ENCODE measurements around the gene PPHLN1.

The PPHLN1 gene

DNA sequence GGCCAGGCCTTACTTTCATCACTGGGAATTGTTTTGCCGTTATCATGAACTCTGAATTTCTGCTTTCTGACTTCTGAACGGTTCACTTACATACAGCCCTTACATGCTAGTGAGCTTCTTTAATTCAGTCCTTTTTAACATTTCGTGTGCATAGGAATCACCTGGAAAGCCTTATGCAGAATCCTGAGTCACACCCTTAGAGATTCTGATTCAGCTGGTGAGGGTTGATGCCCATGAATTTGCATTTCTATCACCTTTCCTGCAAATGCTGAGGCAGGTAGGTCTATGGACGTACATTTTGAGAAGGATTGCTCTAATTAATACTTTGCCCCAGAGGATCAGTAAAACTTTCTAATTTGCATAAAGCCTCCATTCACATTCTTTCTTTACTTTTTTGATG, 44.0 kb downstream of the PPHLN1 start:
- DNase-seq (ENCODE audit: low read depth), result no peak
- TF ChIP-seq, protein P1, sequence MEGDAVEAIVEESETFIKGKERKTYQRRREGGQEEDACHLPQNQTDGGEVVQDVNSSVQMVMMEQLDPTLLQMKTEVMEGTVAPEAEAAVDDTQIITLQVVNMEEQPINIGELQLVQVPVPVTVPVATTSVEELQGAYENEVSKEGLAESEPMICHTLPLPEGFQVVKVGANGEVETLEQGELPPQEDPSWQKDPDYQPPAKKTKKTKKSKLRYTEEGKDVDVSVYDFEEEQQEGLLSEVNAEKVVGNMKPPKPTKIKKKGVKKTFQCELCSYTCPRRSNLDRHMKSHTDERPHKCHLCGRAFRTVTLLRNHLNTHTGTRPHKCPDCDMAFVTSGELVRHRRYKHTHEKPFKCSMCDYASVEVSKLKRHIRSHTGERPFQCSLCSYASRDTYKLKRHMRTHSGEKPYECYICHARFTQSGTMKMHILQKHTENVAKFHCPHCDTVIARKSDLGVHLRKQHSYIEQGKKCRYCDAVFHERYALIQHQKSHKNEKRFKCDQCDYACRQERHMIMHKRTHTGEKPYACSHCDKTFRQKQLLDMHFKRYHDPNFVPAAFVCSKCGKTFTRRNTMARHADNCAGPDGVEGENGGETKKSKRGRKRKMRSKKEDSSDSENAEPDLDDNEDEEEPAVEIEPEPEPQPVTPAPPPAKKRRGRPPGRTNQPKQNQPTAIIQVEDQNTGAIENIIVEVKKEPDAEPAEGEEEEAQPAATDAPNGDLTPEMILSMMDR (conservative IDR thresholded peaks at IDR 0.05; ENCODE audit: low read depth, low read length), result no peak

DNA sequence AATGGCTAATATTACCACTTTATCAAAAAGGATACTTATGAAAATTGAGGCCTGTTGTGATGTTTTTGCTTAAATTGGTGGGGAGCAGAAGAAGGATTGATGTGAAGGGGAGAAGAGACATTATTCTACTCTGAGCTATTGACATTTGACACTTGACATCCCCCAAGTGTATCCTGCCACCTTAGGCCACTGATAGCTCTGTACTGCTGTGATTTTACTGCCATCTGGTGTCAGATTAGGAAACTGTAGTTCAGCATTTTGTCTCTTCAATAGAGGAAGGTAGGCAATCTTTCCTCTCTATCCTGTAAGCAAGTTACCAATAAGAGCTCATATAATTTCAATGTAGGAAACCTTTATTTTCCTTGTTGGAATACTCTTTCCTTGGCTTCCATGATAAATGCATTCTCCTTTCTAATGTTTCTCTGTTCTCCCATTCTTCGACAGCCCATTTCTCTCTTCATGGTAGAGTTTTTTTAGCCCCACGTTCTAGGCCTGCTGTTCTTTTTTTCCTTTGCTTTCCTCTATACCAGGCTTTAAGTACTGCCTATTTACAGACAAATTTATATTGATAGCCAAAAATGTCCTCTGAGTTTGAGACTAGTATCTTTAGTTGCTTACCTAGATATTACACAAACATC, 46.3 kb downstream of the PPHLN1 start:
- peak; percentile 62 for DNase-seq (ENCODE audit: low read depth)
- TF ChIP-seq, protein P1 (conservative IDR thresholded peaks at IDR 0.05; ENCODE audit: low read depth, low read length), result peak; percentile 78
- H3K4me3 ChIP-seq (ENCODE audit: low read depth, low read length), result no peak overlapping the region

More for the DNA sequence above, 44.0 kb downstream of the PPHLN1 start:
- H3K4me3 ChIP-seq (ENCODE audit: low read depth, low read length), result no peak overlapping the region

DNA sequence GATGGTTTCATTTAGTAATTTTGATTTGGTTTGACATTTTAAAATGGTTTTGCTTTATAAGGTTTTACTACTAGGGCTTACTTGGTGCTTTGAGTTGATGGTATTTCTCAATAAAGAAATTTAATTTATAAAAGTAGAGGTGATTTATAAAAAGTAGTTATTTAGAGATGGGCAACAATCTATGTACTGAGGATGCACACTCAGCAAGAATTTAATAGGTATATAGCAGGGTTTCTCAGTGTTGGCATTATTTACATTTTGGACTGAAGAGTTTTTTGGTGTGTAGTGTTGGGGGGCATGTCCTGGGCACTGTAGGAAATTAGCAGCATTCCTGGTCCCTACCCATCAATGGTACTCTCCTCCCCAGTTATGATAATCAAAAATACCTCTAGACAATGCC, 47.7 kb downstream of the PPHLN1 start:
- TF ChIP-seq, protein P1 (conservative IDR thresholded peaks at IDR 0.05; ENCODE audit: low read depth, low read length), result no peak
- no peak overlapping the region for H3K4me3 ChIP-seq (ENCODE audit: low read depth, low read length)
- DNase-seq (ENCODE audit: low read depth), result no peak

DNA sequence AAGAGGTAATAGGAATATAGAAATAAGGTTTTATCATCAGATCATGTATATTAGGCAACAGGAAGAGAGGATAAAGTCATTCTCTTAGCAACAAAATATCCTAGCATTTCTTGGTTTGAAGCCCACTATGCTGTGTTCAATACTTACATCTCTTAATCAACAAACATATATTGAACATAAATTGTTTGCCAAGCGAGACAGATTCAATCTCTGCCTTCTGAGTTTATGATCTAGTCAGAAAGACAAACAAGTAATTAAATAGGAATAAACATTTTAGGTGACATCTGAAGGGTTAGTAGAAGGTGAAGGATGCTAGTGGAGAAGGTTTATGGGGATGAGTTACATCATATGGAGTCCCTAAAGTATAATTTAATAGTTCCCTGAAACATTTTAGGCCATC, 54.8 kb downstream of the PPHLN1 start:
- TF ChIP-seq, protein P1 (conservative IDR thresholded peaks at IDR 0.05; ENCODE audit: low read depth, low read length), result no peak
- DNase-seq (ENCODE audit: low read depth), result no peak
- no peak overlapping the region for H3K4me3 ChIP-seq (ENCODE audit: low read depth, low read length)

DNA sequence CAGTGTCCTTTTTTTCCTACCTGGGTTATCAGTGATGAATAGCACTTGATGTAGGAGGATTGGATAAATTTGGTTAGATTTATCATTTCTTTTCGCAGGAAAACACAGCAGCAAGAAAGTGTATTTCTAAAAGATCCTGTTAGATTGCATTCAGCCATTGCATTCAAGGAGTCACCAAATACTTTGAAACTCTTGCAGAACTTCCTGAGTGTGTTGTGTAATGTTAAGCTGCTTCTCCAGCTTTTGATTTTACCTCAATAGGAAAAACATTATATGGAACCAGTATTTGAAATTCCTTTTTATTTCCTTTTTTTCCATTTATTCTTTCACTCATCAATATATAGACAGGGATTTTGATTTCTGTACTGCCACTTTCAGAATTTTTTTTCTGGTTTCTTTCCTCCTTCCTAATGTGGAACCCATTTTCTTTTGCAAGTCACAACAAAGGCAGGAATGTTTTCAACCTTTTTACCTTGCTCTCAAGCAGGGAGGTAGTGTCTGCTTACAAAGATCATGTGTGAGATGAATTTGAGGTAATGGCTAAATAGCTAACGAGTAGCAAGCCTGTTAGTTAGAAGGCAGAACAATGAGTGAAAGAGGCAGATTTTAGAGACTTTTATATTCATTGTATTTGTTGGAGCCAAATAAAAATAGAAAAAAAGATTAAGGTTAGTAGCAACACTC, 56.2 kb downstream of the PPHLN1 start:
- H3K4me3 ChIP-seq (ENCODE audit: low read depth, low read length), result no peak overlapping the region
- TF ChIP-seq, protein P1 (conservative IDR thresholded peaks at IDR 0.05; ENCODE audit: low read depth, low read length), result no peak
- DNase-seq (ENCODE audit: low read depth), result peak; percentile 71

DNA sequence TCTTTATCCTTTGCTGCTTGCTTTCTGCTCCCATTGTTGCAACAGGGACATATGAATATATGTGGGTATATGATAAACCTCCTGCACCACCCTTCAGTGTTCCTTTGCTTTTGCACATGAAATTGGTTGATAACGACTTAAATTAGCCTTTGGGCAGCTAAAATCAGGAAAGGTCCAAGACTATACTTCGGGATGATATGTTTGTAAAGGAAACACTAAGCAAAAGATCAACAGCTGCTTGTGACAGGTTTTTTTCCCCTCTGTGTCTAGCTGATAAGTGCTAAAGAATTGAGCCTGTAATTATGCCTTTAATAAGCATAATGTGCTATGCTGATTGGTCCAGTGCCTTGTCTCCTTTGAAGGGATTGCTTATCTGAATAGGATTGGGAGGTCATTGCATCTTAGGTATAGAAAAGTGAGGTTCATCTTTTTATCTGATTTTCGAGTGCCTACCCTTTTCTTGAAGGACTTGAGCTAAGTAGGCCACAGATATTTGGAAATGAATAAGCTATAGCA, 59.4 kb downstream of the PPHLN1 start:
- DNase-seq (ENCODE audit: low read depth), result no peak
- TF ChIP-seq, protein P1 (conservative IDR thresholded peaks at IDR 0.05; ENCODE audit: low read depth, low read length), result no peak
- no peak overlapping the region for H3K4me3 ChIP-seq (ENCODE audit: low read depth, low read length)

All from choroid plexus epithelial cell (primary cell).